NCI-H524 treated with DMSO at 0.1 percent for 48 hours (cell line): Measurements from ENCODE around the gene CCDC47.
A peak's percentile ranks its signal among the peaks of the same experiment; 100 is the strongest.
"Not testable (repeated sequence)": the region's sequence is repeated elsewhere in the genome, so short reads cannot be mapped to it uniquely, and the experiment has no call there.

Experiments used
- DNase-seq: peaks from one replicate; lab custom pipeline; 2025; lab: John Stamatoyannopoulos, UW

CCDC47 gene, protein sequence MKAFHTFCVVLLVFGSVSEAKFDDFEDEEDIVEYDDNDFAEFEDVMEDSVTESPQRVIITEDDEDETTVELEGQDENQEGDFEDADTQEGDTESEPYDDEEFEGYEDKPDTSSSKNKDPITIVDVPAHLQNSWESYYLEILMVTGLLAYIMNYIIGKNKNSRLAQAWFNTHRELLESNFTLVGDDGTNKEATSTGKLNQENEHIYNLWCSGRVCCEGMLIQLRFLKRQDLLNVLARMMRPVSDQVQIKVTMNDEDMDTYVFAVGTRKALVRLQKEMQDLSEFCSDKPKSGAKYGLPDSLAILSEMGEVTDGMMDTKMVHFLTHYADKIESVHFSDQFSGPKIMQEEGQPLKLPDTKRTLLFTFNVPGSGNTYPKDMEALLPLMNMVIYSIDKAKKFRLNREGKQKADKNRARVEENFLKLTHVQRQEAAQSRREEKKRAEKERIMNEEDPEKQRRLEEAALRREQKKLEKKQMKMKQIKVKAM

DNA sequence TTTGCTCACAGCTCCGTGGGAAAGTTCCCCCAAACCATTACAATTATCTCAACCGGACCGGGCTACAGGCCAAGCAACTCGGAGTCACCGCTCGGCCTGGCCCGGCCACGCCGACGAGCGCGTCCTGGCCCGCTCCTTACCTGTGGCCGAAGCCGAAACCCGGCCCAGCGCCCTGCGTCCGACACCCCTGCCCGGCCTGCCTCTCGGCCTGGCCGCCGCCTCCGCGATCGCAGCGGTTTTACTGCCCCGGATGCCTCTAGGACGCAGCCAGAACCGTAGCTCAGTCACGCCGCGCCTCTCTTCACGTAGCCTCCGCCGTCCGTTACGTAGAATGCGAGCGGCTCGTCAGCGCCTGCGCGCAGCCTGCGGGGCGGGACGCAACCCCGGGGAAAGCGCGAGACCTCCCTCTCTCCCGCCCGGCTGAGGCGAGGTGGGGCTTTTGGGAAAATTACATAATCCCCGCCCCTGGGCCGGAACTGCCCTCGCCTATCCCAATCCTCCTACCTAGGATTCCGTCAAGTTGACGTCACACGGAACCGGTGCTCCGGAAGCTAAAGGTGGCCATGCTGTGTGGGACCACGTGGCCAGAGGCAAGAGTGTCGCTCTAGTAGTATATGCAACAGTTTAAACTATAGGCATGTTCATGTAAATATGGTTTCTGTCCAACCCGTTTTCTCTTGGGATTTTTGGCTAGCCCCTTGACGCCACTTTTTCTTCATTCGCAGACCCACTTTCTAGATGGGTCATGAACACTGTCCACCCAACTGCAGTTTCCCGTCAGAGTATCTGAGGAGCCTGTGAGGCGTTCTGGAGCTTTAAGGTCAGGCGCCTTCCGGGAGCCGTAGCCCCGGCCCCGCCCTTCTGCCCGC is at the start of gene CCDC47:
CCDC47 (minus strand) TSS at position 326 of the 869 bp plus-strand sequence. CDS start 7,422 bp downstream, outside the sequence.
- peak; percentile 95 for DNase-seq

GRCh38 chr17:63822537-63822936 is 49.1 kb upstream of the CCDC47 start:
- DNase-seq: no peak

DNA sequence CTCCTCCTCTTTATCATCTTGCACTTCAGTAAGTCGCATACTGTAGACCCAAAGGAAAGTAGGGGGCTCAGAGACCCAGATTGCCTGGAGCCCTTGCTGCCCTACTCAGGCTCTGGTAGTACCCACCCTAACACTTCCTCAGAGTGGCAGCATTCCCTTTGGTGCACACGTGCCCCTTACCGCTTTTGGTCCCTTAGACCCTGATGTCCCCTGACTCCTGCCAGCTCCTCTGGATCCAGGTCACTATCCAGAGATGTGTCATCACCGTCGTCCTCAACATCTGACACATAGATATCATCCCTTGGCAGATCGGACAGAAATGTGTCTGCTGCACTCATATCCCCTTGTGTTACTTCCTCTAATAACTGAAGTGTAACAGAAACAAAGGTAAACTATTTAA is 48.4 kb upstream of the CCDC47 start:
- no peak for DNase-seq

DNA sequence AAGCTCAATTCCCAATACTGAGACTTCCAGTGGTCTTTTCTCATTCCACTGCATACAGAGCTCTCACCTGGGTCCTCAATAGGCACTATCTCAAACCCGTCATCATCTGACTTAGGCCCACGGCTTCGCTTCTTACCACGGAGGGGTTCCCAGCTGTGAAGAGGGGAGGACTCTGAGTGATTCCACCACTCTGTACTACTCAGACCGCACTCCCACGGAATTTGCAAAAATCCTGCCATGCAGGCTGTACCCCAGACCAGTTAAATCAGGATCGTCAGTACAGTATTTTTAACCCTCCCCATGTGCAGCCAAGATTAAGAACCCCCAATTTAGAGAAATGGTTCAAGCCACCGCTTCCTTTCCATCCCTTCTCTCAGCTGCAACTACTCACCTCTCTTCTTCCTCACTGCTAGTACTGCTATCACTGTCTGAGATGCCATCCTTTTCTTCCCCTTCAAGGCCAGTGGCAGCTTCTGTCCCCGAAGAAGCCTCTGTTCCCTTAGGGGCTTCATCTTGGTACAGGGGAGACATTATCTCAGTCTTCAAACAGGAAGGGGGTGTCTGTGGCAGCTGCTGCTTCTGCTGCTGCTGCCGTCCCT is 47.7 kb upstream of the CCDC47 start:
- DNase-seq: no peak

GRCh38 chr17:63819585-63820537 is 46.5 kb upstream of the CCDC47 start:
- no peak for DNase-seq

GRCh38 chr17:63819131-63819530 is 45.7 kb upstream of the CCDC47 start:
- no peak for DNase-seq

GRCh38 chr17:63817736-63818385 is 44.5 kb upstream of the CCDC47 start:
- no peak for DNase-seq

- no peak for DNase-seq
Observed at GRCh38 chr17:63816669-63817068, 43.3 kb upstream of the CCDC47 start.

- DNase-seq: no peak
Observed at GRCh38 chr17:63816123-63816522, 42.7 kb upstream of the CCDC47 start.

GRCh38 chr17:63809970-63810369 is 36.6 kb upstream of the CCDC47 start:
- DNase-seq: no peak

DNA sequence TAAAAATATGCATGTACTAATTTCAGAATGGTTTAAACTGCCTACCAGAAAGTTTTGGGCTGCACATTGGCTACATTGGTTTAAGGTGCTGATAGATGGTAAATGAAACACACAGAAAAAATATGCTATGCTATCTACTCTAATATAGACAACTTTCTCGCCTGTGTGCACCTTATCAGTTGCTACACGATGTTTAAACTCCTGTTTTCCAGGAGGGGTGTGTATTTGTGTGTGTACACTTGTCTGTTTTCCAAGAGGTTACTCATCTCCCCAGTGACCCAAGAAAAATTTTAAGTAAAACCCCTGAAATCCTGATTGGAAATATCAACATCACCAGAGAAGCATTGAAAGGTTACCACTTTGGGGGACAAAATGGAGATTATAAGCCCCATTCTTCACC is 32.2 kb upstream of the CCDC47 start:
- no peak for DNase-seq

GRCh38 chr17:63804328-63804727 is 30.9 kb upstream of the CCDC47 start:
- no peak for DNase-seq

GRCh38 chr17:63800783-63801182 is 27.4 kb upstream of the CCDC47 start:
- DNase-seq: no peak

- DNase-seq: no peak
Observed at GRCh38 chr17:63798572-63799106, 25.2 kb upstream of the CCDC47 start.

DNA sequence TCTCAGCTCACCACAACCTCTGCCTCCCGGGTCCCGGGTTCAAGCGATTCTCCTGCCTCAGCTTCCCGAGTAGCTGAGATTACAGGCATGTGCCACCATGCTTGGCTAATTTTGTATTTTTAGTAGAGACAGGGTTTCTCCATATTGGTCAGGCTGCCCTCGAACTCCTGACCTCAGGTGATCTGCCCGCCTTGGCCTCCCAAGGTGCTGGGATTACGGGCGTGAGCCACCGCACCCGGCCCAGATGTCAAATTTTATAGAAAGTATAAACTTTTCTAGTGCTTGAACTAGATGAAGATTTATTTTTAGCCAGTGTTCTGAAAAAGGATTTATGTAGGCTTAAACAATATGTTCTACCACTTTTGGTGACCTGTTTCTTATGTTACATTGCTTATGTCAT is 23.0 kb upstream of the CCDC47 start:
- not testable (repeated sequence) for DNase-seq

DNA sequence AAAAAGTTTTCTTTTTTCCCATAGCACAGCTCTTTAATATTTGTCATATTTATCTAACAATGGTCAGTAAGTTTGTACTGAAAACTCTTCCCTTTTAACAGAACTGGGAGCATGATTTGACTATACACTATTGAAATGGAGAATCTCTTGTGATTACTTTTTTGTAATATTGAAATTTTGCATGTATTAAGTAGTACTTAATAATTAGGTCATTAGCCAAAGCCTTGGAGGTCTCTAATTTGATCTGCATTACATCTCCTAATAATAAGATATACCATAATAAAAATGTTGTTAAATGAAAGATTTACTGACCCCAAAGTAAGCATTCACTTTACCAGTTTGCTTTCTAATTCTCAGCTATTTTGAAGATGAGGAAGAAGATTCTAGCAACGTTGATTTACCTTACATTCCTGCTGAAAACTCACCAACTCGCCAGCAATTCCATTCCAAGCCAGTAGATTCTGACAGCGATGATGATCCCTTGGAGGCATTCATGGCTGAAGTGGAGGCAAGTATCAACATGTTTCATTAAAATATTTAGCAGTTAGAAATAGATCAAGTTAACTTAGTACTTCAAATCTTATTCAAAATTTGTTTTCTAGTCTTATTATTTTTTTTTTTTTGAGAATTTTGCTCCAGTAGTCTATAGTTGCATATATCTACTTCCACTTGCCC is 18.8 kb upstream of the CCDC47 start:
- DNase-seq: no peak

DNA sequence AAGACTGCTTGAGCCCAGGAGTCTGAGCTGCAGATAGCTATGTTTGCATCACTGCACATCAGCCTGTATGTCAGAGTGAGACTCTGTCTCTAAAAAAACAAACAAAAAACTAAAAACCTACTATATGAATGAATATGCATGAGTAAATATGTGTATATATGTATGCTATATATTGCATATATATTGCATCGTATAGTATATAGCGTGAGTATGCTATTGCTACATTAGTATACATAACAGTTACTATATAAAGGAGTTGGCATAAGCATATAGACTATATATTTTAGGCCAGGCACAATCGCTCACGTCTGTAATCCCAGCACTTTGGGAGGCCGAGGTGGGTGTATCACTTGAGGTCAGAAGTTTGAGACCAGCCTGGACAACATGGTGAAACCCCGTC is 16.7 kb upstream of the CCDC47 start:
- DNase-seq: no peak

DNA sequence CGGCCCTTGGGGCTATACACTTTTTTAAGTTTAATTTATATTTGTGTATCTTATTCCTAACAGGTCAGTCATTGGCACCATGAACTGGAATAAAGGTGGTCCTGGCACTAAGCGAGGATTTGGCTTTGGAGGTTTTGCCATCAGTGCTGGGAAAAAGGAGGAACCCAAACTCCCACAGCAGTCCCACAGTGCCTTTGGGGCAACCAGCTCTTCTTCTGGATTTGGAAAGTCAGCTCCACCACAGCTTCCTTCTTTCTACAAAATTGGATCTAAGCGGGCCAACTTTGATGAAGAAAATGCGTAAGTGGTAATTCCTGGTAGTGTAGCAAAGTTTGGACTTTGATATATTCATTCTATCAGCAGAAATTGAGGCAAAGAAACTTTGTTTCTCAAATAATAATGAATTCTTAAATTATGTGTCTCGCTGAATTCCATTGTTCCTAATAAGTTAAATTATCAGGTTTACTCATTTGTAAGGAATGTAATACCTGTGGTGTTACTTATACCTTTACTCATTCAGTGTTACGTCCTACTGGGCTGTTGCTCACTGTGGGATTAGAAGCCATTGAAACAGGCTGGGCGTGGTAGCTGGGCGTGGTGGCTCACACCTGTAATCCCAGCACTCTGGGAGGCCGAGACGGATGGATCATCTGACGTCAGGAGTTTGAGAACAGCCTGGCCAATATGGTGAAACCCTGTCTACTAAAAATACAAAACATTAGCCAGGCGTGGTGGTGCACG is 13.7 kb upstream of the CCDC47 start:
- DNase-seq: no peak

DNA sequence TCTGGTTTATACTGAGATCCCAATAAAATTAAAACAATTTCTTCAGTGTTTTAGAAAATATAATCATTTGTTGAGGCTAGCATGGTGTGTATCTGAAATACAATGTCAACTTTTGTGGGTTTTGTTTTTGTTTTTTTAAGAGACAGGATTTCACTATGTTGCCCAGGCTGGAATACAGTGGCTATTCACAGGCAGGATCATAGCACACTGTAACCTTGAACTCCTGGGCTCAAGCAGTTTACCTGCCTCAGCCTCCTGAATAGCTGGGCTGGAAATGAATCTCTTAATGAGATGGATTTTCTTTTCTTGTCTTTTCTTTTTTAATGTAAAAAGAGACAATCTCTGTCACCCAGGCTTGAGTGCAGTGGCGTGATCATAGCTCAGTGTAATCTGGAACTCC is 12.7 kb upstream of the CCDC47 start:
- DNase-seq: no peak
